ENCODE results near the gene UHRF1. TPM values are rescaled to one million over a fixed set of nuclear protein-coding genes. Genes with fewer than 3 reads are reported as not detected.

UHRF1 gene
- total RNA-seq = 10 to 100 TPM in 1 of 3 donors, 1 to 10 TPM in 2; 3.2 to 13.4 (median 4.2) TPM
- long read RNA-seq, donor 1, partial matches to known transcripts = 0 of 1 reads
- long read RNA-seq, donor 1, other reads (novel, unspliced or antisense) = 1 of 1 reads
- long read RNA-seq, donor 2, partial matches to known transcripts = 0 of 2 reads
- long read RNA-seq, donor 2, other reads (novel, unspliced or antisense) = 1 of 2 reads

GRCh38 chr19:4909156-4909896 is at the start of gene UHRF1:
Gene UHRF1 (plus strand): TSS chr19:4909501. CDS start chr19:4910886, 1,385 bp downstream.
- DNase-seq (peak; percentile 7 to 61 (median 34)), ATAC-seq (peak; percentile 32)
- Histone ChIP-seq H3K4me1 (ENCODE audit: low read depth) (peaks cover 17% of the 10 kb centered on the region), H3K36me3 (ENCODE audit: low read depth) (no peaks in the 10 kb centered on the region), H3K4me3 (peak within 1 kb of the TSS; percentile 42), H3K9me3 (no peaks in the 10 kb centered on the region)
- TF ChIP-seq CTCF (IDR thresholded peaks at IDR 0.05) = no peak
- intact Hi-C loops (cut with DNase I, micrococcal nuclease) = no loop called here

DNA sequence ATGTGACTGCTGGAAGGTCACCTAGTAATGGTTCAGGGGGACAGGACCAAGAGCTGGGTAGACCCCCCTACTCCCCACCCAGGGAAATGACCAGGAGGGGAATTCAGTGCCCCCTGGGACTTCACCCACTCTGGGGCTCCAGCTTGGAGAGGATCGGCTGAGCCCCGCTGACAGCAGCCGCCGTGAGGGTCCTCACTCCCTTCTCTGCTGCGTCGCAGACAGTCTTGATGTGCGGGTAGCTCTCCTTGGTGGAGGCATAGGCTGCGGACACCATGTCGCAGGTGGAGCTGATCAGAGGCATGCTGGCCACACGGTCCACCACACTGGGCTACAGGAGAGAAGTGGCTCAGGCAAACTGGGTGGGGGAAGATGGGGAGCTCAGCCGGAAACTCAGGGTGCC is 49.6 kb upstream of the UHRF1 start:
- ATAC-seq (no peak), DNase-seq (no peak)
- H3K9me3 ChIP-seq = no peaks in the 10 kb centered on the region
- intact Hi-C loops (cut with DNase I, micrococcal nuclease) = loop anchor here in 1 of 2 donors (10.0 kb wide), 1 partner anchor 55 kb away; no protein-coding TSS in a partner anchor
- H3K36me3 ChIP-seq (ENCODE audit: low read depth) = no peaks in the 10 kb centered on the region
- peaks cover 14% of the 10 kb centered on the region for H3K4me1 ChIP-seq (ENCODE audit: low read depth)
- H3K4me3 ChIP-seq = no peak overlapping the region
- no peak for TF ChIP-seq CTCF (IDR thresholded peaks at IDR 0.05)

- Histone ChIP-seq H3K4me3 (no peak overlapping the region), H3K36me3 (ENCODE audit: low read depth) (no peaks in the 10 kb centered on the region), H3K4me1 (ENCODE audit: low read depth) (peaks cover 14% of the 10 kb centered on the region), H3K9me3 (no peaks in the 10 kb centered on the region)
- DNase-seq = peak; percentile 84 to 88 (median 85)
- peak; percentile 98 for ATAC-seq
- intact Hi-C loops (cut with DNase I, micrococcal nuclease) = no loop called here
- no peak for TF ChIP-seq CTCF (IDR thresholded peaks at IDR 0.05)
Observed at GRCh38 chr19:4861147-4861546, 48.2 kb upstream of the UHRF1 start.

DNA sequence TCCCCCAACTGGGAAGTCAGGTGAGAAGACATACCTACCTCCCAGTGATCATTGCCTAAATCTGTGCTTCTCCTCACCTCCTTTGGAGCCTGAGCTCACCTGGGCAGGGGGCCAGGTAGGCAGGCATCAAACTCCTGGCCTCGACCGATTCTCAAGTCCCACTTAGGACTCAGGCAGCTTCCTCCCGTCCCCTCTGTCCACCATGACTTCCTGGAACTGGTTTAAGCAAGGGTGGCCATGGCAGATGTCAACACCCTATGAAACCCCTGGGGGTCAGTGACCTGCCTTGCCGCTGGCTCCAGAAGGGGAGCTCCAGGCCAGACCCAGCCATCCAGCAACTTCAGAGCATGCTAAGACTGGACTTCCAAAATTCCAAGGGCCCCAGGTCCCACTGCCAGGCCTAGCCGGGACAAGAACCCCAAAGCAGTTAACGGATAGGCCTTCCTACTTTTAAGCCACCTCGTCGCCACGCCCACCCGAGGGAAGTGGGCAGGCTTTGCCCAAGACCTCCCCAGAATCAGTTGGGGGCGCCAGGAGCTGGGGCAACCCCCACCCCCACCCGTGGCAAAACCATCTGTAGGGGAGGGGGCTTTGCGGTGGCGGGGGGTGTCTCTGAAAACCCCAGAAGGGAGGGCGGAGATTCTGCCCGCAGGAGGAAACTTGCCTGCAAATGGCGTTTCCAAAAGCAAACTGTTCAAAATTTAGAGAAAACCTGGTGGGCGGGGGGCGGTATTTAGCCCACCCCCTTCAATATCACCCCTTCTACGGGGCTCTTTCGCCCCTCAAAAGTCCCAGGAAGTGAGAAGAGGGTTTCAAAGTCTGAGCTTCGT is 42.5 kb upstream of the UHRF1 start:
- intact Hi-C loops (cut with DNase I, micrococcal nuclease) = no loop called here
- no peak for TF ChIP-seq CTCF (IDR thresholded peaks at IDR 0.05)

GRCh38 chr19:4867534-4868285 is 41.6 kb upstream of the UHRF1 start, which contains the start of gene PLIN3:
Gene PLIN3 (minus strand): TSS chr19:4867667. CDS start chr19:4861394, 6,273 bp downstream.
- H3K36me3 ChIP-seq (ENCODE audit: low read depth) = no peaks in the 10 kb centered on the region

More for the DNA sequence above, 42.5 kb upstream of the UHRF1 start:
- ATAC-seq = peak; percentile 14
- Histone ChIP-seq H3K36me3 (ENCODE audit: low read depth) (no peaks in the 10 kb centered on the region), H3K9me3 (no peaks in the 10 kb centered on the region), H3K4me1 (ENCODE audit: low read depth) (peaks cover 9% of the 10 kb centered on the region), H3K4me3 (peak overlapping the region; percentile 67)
- peak; percentile 71 to 86 (median 74) for DNase-seq

More at GRCh38 chr19:4867534-4868285, 41.6 kb upstream of the UHRF1 start, which contains the start of gene PLIN3:
- Histone ChIP-seq H3K4me3 (peak within 1 kb of the TSS; percentile 67), H3K9me3 (no peaks in the 10 kb centered on the region), H3K4me1 (ENCODE audit: low read depth) (peaks cover 8% of the 10 kb centered on the region)
- TF ChIP-seq CTCF (IDR thresholded peaks at IDR 0.05) = no peak
- intact Hi-C loops (cut with DNase I, micrococcal nuclease) = no loop called here
- ATAC-seq (peak; percentile 95), DNase-seq (peak; percentile 97 to 98 (median 98))
